SK-N-SH (cell line): ENCODE results near the gene PRMT3.

Source experiments
- CTCF ChIP-seq: fragments of 200-600 bp; sonication (generic); IDR thresholded peaks from 2 replicates; pipeline ENCODE4 v1.6.1; 2017; ENCODE audit warnings: antibody characterized with exemption, mild to moderate bottlenecking, moderate library complexity
- ELF1 ChIP-seq: IDR thresholded peaks from 2 replicates; pipeline ENCODE4 v1.4.0; 2012
- IRF3 ChIP-seq: fragments of 150-350 bp; IDR thresholded peaks from 2 replicates; pipeline ENCODE4 v1.6.1; 2016; ENCODE audit warnings: mild to moderate bottlenecking, low read depth, low read length
- JUND ChIP-seq: IDR thresholded peaks from 2 replicates; pipeline ENCODE4 v1.4.0; 2012
- POLR2AphosphoS5 ChIP-seq: IDR thresholded peaks from 2 replicates; pipeline ENCODE4 v1.6.1; 2012; ENCODE audit warnings: low read depth, low read length
- REST ChIP-seq: IDR thresholded peaks from 2 replicates; pipeline ENCODE4 v1.6.1; 2012; ENCODE audit warnings: mild to moderate bottlenecking, low read depth, low read length, moderate library complexity
- SMC3 ChIP-seq: IDR thresholded peaks from 2 replicates; pipeline ENCODE4 v1.6.1; 2012; ENCODE audit warnings: low read depth, low read length, improper control_type of control experiment
- YY1 ChIP-seq: IDR thresholded peaks from 2 replicates; pipeline ENCODE4 v1.4.0; 2012; ENCODE audit warnings: low read depth, mild to moderate bottlenecking

- TF ChIP-seq JUND = no peak
- no peak for TF ChIP-seq IRF3
- TF ChIP-seq POLR2AphosphoS5 = no peak
- TF ChIP-seq CTCF = no peak
- no peak for TF ChIP-seq SMC3
- TF ChIP-seq ELF1 = no peak
- no peak for TF ChIP-seq YY1
- TF ChIP-seq REST = no peak
Observed at GRCh38 chr11:20388096-20389055, 860 bp downstream of the PRMT3 start.
